ENCODE results near the gene FIGLA. TPM values are rescaled to one million over a fixed set of nuclear protein-coding genes. Genes with fewer than 3 reads are reported as not detected.

Gene FIGLA
- polyA plus RNA-seq, 3 donors, result not detected

Other genes with a start within 250 kb of the FIGLA start
- 10 to 100 TPM; 17.0 to 21.2 (median 19.2) TPM for gene TGFA, start 236.8 kb downstream of the FIGLA start, polyA plus RNA-seq (ENCODE audit: insufficient read length in 3 of 3)
- 1 to 10 TPM; 6.0 to 8.3 (median 6.2) TPM for gene ADD2, start 22.4 kb downstream of the FIGLA start, polyA plus RNA-seq (ENCODE audit: insufficient read length in 3 of 3)
- under 1 TPM in 2 of 3 donors, not detected in 1; 0.04 to 0.09 TPM for gene CLEC4F, start 30.0 kb upstream of the FIGLA start, polyA plus RNA-seq (ENCODE audit: insufficient read length in 3 of 3)
- gene CD207, start 45.2 kb upstream of the FIGLA start, polyA plus RNA-seq (ENCODE audit: insufficient read length in 3 of 3), result under 1 TPM in 1 of 3 donors, not detected in 2; 0.09 TPM
- 1 to 10 TPM in 2 of 3 donors, under 1 TPM in 1; 0.39 to 1.3 (median 1.2) TPM for gene VAX2, start 109.9 kb upstream of the FIGLA start, polyA plus RNA-seq (ENCODE audit: insufficient read length in 3 of 3)
- 10 to 100 TPM; 52.2 to 78.1 (median 70.7) TPM for gene ATP6V1B1, start 145.3 kb upstream of the FIGLA start, polyA plus RNA-seq (ENCODE audit: insufficient read length in 3 of 3)
- gene ANKRD53, start 188.0 kb upstream of the FIGLA start, polyA plus RNA-seq (ENCODE audit: insufficient read length in 3 of 3), result 1 to 10 TPM in 1 of 3 donors, under 1 TPM in 2; 0.75 to 1.6 (median 0.90) TPM
- gene TEX261, start 204.2 kb upstream of the FIGLA start, polyA plus RNA-seq (ENCODE audit: insufficient read length in 3 of 3), result 10 to 100 TPM; 49.8 to 55.9 (median 52.1) TPM